HG03159 (cell line): ENCODE results near the gene SLC4A7.
A peak's percentile ranks its signal among the peaks of the same experiment; 100 is the strongest.
"Not testable (repeated sequence)": the region's sequence is repeated elsewhere in the genome, so short reads cannot be mapped to it uniquely, and the experiment has no call there.

Experiments used
- ATAC-seq: cut with Tn5 transposase; IDR thresholded peaks from one replicate; pipeline ENCODE4 v1.9.1; 2021; ENCODE audit warnings: mild to moderate bottlenecking, moderate library complexity; ENCODE audit not compliant: unreplicated experiment

The SLC4A7 gene

GRCh38 chr3:27484015-27484844, at the start of gene SLC4A7:
SLC4A7 (minus strand) TSS chr3:27484384; CDS start chr3:27484126, 258 bp downstream.
- peak; percentile 88 for ATAC-seq

GRCh38 chr3:27533261-27533607, 49.0 kb upstream of the SLC4A7 start:
- ATAC-seq, result no peak

- no peak for ATAC-seq
Measured at GRCh38 chr3:27532426-27533260, 48.5 kb upstream of the SLC4A7 start.

- not testable (repeated sequence) for ATAC-seq
Measured at GRCh38 chr3:27531193-27531751, 47.1 kb upstream of the SLC4A7 start.

GRCh38 chr3:27528791-27529190, 44.6 kb upstream of the SLC4A7 start:
- ATAC-seq, result no peak

- no peak for ATAC-seq
Measured at GRCh38 chr3:27526614-27527315, 42.6 kb upstream of the SLC4A7 start.

- no peak for ATAC-seq
Measured at GRCh38 chr3:27521872-27522265, 37.7 kb upstream of the SLC4A7 start.

GRCh38 chr3:27521179-27521871, 37.1 kb upstream of the SLC4A7 start:
- no peak for ATAC-seq

GRCh38 chr3:27511724-27512422, 27.7 kb upstream of the SLC4A7 start:
- ATAC-seq, result no peak

GRCh38 chr3:27509376-27509775, 25.2 kb upstream of the SLC4A7 start:
- no peak for ATAC-seq

GRCh38 chr3:27508424-27508823, 24.2 kb upstream of the SLC4A7 start:
- no peak for ATAC-seq

- no peak for ATAC-seq
Measured at GRCh38 chr3:27507515-27508266, 23.5 kb upstream of the SLC4A7 start.

GRCh38 chr3:27507111-27507510, 22.9 kb upstream of the SLC4A7 start:
- no peak for ATAC-seq

GRCh38 chr3:27504749-27505148, 20.6 kb upstream of the SLC4A7 start:
- no peak for ATAC-seq

- no peak for ATAC-seq
Measured at GRCh38 chr3:27503526-27503925, 19.3 kb upstream of the SLC4A7 start.

- no peak for ATAC-seq
Measured at GRCh38 chr3:27501759-27502158, 17.6 kb upstream of the SLC4A7 start.

GRCh38 chr3:27500986-27501385, 16.8 kb upstream of the SLC4A7 start:
- ATAC-seq, result no peak

GRCh38 chr3:27500035-27500434, 15.9 kb upstream of the SLC4A7 start:
- ATAC-seq, result no peak

- ATAC-seq, result no peak
Measured at GRCh38 chr3:27494784-27495183, 10.6 kb upstream of the SLC4A7 start.
